Right lobe of liver (tissue), 6 donors: ENCODE data around the gene DGKI. TPM values are rescaled to one million over a fixed set of nuclear protein-coding genes. Genes with fewer than 3 reads are reported as not detected.

Source experiments
- ATAC-seq, 4 donors: fragments of 200-7000 bp; cut with Tn5 transposase; one replicate each; pipeline ENCODE4 v1.9.1; 2020; ENCODE audit warnings: mild to moderate bottlenecking in 4 of 4, moderate library complexity in 4 of 4
- DNase-seq, 3 donors: peaks; one replicate each; pipeline ENCODE4 v3.0.0-alpha.2; 2020
- H3K27ac ChIP-seq, 3 donors: fragments of 200-600 bp; one replicate each; pipeline ENCODE4 v1.8.0; 2022
- H3K27me3 ChIP-seq, 2 donors: fragments of 200-600 bp; one replicate each; pipeline ENCODE4 v1.8.0; 2022
- H3K36me3 ChIP-seq, 4 donors: fragments of 200-600 bp; sonication (generic) in 1 of 4; one replicate each; pipeline versions ENCODE4 v1.5.1 to v1.8.0; 2017 to 2022; ENCODE audit warnings: control low read depth in 1 of 4
- H3K4me1 ChIP-seq, 4 donors: fragments of 200-600 bp; sonication (generic) in 1 of 4; one replicate each; pipeline versions ENCODE4 v1.5.1 to v1.8.0; 2017 to 2022; ENCODE audit warnings: control low read depth in 1 of 4
- H3K4me3 ChIP-seq, 3 donors: fragments of 200-600 bp; one replicate each; pipeline ENCODE4 v1.8.0; 2022
- H3K9me3 ChIP-seq, 4 donors: fragments of 200-600 bp; sonication (generic) in 1 of 4; one replicate each; pipeline versions ENCODE4 v1.5.1 to v1.8.0; 2017 to 2022; ENCODE audit warnings: control low read depth in 1 of 4
- POLR2A ChIP-seq: fragments of 450-650 bp; IDR thresholded peaks from one replicate; pipeline ENCODE4 v1.6.1; 2017; ENCODE audit warnings: antibody characterized with exemption, mild to moderate bottlenecking
- WGBS: methylation state at CpG from one replicate; pipeline ENCODE4 v1.1.6; 2018; ENCODE audit warnings: low coverage, low lambda C conversion rate; ENCODE audit not compliant: insufficient coverage; ENCODE audit errors: missing lambda C conversion rate; 5-methylcytosine and 5-hydroxymethylcytosine counted together
- intact Hi-C, 2 donors: fragments of 100-400 bp; cut with DNase I; formaldehyde crosslinking; loops; one replicate each; pipeline versions ENCODE4 v1.11.2 to v1.14.1; 2022
- total RNA-seq, 6 experiments: library from RNA; depleted of rRNA in 2 of 6; stranded (reverse); fragments of >200 nt in 2 of 6; fragmentation: NEBNext Ultra II Directional in 3 of 6; extraction: Animal tissue kit (Norgen Biotek cat#: 25700) in 3 of 6; gene quantifications; one replicate each; pipeline versions ENCODE4 v1.1.0 to v1.2.4, GENCODE V29; 2016 to 2023
- TF ChIP-seq, protein P1 (sequence below), 4 donors: fragments of 200-600 bp in 3 of 4; fragments of 450-650 bp in 1 of 4; IDR thresholded peaks; one replicate each; pipeline versions ENCODE4 v1.5.1 to v1.8.0; 2016 to 2022; ENCODE audit warnings: antibody characterized with exemption in 4 of 4, mild to moderate bottlenecking in 2 of 4
- donor health status: DM: no; HTN: yes; CAD: no.
- donor health status: DM: no; HTN: no; CAD: no.
- donor health status: DM: no; HTN: no; CAD: no.
- donor health status: DM: no; HTN: yes; CAD: no.
- donor health status: DM: no; HTN: yes; CAD: no.

DGKI gene
- total RNA-seq, 6 experiments from 2014 or later, result 0.05 to 0.35 (median 0.06) TPM; not detected in 1

DNA sequence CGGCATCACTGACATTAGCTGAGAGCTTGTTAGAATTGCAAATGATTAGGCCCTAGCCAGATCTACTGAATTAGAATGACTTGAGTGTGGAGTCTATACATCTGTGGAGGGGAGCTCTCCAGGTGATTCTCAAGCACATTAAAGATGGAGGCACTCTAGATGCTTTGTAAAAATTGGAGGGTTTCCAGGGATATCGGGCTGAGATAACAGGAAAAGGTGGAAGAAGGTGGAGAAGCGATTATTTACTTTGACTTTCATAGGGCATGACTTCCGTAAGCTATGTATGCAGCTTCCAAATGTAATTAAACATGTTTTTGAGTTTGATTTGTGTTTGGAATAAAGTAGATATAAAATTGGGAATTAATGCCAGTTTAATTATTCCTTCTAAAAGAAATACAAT is 268.2 kb downstream of the DGKI start:
- Histone ChIP-seq H3K36me3 (no peaks in the 10 kb centered on the region), H3K9me3 (no peaks in the 10 kb centered on the region), H3K4me3 (no peak overlapping the region), H3K4me1 (no peaks in the 10 kb centered on the region), H3K27ac (no peak overlapping the region), H3K27me3 (no peaks in the 10 kb centered on the region)
- DNase-seq (no peak), ATAC-seq (no peak)
- TF ChIP-seq, protein P1, sequence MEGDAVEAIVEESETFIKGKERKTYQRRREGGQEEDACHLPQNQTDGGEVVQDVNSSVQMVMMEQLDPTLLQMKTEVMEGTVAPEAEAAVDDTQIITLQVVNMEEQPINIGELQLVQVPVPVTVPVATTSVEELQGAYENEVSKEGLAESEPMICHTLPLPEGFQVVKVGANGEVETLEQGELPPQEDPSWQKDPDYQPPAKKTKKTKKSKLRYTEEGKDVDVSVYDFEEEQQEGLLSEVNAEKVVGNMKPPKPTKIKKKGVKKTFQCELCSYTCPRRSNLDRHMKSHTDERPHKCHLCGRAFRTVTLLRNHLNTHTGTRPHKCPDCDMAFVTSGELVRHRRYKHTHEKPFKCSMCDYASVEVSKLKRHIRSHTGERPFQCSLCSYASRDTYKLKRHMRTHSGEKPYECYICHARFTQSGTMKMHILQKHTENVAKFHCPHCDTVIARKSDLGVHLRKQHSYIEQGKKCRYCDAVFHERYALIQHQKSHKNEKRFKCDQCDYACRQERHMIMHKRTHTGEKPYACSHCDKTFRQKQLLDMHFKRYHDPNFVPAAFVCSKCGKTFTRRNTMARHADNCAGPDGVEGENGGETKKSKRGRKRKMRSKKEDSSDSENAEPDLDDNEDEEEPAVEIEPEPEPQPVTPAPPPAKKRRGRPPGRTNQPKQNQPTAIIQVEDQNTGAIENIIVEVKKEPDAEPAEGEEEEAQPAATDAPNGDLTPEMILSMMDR (IDR thresholded peaks at IDR 0.05), result no peak
- no peak for TF ChIP-seq POLR2A
- WGBS, result 66% methylated on average over 4 of the region's 4 CpGs
- intact Hi-C loops, result no loop called here

DNA sequence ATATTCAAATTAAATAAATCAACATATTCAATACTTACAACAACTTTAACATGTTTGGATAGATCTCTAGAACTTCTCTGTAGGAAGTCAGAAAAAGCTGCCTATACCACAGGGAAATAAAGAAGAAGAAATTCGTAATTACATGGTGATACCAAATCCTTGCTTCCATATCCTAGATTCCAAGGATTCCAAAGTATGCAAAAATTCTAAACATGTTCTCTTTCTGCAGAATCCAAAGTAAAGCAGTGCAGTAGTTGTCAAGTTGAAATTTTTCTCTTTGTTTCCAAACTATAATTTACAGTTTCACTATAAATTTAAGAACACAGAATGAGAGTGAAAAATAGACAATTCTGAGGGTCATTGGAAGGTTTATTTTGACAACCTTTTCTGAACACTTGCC is 269.6 kb downstream of the DGKI start:
- TF ChIP-seq, protein P1 (IDR thresholded peaks at IDR 0.05), result no peak
- TF ChIP-seq POLR2A, result no peak
- no peak for DNase-seq
- Histone ChIP-seq H3K27ac (no peak overlapping the region), H3K4me3 (no peak overlapping the region), H3K4me1 (no peaks in the 10 kb centered on the region), H3K9me3 (no peaks in the 10 kb centered on the region), H3K36me3 (no peaks in the 10 kb centered on the region), H3K27me3 (no peaks in the 10 kb centered on the region)
- intact Hi-C loops, result no loop called here
- ATAC-seq, result no peak
- WGBS, result 38% methylated on average over 1 of the region's 1 CpG

DNA sequence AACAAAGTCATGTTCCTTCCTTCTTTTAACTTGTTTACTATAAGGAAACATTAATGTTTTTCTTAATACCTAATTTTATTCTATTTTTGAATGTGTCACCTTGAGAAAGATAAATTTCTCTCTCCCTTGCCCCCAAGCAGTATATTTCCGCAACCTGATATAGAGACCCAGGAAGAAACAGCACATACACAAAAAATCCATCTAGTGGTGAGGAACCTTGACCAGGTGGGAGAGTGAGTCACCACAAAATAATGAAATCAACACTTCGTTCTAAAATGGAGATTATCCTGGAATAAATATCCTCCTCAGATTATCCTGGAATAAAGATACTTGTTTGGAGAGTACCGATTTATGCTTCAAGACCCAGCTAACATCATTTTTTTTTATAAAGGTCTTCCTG is 270.3 kb downstream of the DGKI start:
- 75% methylated on average over 3 of the region's 3 CpGs for WGBS
- no peak for TF ChIP-seq POLR2A
- TF ChIP-seq, protein P1 (IDR thresholded peaks at IDR 0.05), result no peak

DNA sequence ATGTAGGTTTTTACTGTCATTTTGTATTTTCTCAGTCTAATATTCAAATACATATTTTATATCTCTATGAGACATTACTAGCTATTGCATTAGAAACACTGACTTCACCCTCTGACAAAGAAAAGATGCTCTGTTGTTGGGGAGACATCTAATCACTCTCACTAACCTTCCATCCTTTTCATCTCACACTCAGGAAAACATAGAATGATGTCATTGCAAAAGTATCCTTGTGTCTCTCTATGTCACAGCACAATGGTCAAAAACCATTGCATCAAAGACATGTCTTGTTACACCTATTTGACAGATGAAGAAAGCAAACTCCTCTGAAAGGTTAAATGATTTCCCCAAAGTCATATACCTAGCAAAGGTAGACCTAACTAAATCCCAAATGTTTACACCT is 272.0 kb downstream of the DGKI start:
- DNase-seq (no peak), ATAC-seq (no peak)
- Histone ChIP-seq H3K4me3 (no peak overlapping the region), H3K4me1 (no peaks in the 10 kb centered on the region), H3K36me3 (no peaks in the 10 kb centered on the region), H3K9me3 (no peaks in the 10 kb centered on the region), H3K27ac (no peak overlapping the region), H3K27me3 (no peaks in the 10 kb centered on the region)
- no peak for TF ChIP-seq POLR2A
- TF ChIP-seq, protein P1 (IDR thresholded peaks at IDR 0.05), result no peak
- intact Hi-C loops, result no loop called here

More for the DNA sequence above, 270.3 kb downstream of the DGKI start:
- no peak overlapping the region for H3K27ac ChIP-seq
- H3K36me3 ChIP-seq, result no peaks in the 10 kb centered on the region
- no peaks in the 10 kb centered on the region for H3K9me3 ChIP-seq
- H3K4me1 ChIP-seq, result no peaks in the 10 kb centered on the region
- H3K4me3 ChIP-seq, result no peak overlapping the region
- no peak for ATAC-seq
- intact Hi-C loops, result no loop called here
- DNase-seq, result no peak
- no peaks in the 10 kb centered on the region for H3K27me3 ChIP-seq
